Measurements from ENCODE around the gene FAM98C.

- TF ChIP-seq POLR2A (IDR thresholded peaks at IDR 0.05): no peak
- TF ChIP-seq CTCF (IDR thresholded peaks at IDR 0.05): no peak
Observed at GRCh38 chr19:38451036-38451435, 48.1 kb downstream of the FAM98C start.

Measured in thyroid gland (tissue), 4 donors.